GM23338 (cell line): Measurements from ENCODE around the gene ETAA1. TPM values are rescaled to one million over a fixed set of nuclear protein-coding genes. Genes with fewer than 3 reads are reported as not detected.

Source experiments
- ATAC-seq: fragments of 200-7000 bp; cut with Tn5 transposase; 3 replicates; pipeline ENCODE4 v1.9.1; 2020
- DNase-seq: peaks from one replicate; pipeline ENCODE4 v3.0.0-alpha.2; 2015; ENCODE audit warnings: low spot score
- H2AFZ ChIP-seq: fragments of 200-600 bp; sonication (generic); 2 replicates; pipeline ENCODE4 v1.8.0; 2016; ENCODE audit warnings: antibody characterized with exemption, mild to moderate bottlenecking, moderate library complexity
- H3F3A ChIP-seq: fragments of 200-600 bp; sonication (generic); replicated peaks from 2 replicates; pipeline ENCODE4 v1.8.0; 2017; ENCODE audit warnings: antibody characterized with exemption, mixed run types, low read depth
- H3K27ac ChIP-seq: fragments of 200-600 bp; sonication (generic); 2 replicates; pipeline ENCODE4 v1.6.1; 2016; ENCODE audit warnings: low read depth
- H3K27me3 ChIP-seq: fragments of 200-600 bp; sonication (generic); 2 replicates; pipeline ENCODE4 v1.8.0; 2016; ENCODE audit warnings: mild to moderate bottlenecking, mixed run types, moderate library complexity; ENCODE audit not compliant: insufficient read depth
- H3K36me3 ChIP-seq: fragments of 200-600 bp; sonication (generic); 2 replicates; pipeline ENCODE4 v1.8.0; 2016; ENCODE audit warnings: mild to moderate bottlenecking; ENCODE audit not compliant: insufficient read depth
- H3K4me1 ChIP-seq: fragments of 200-600 bp; sonication (generic); 2 replicates; pipeline ENCODE4 v1.8.0; 2016; ENCODE audit warnings: mild to moderate bottlenecking, moderate library complexity; ENCODE audit not compliant: insufficient read depth
- H3K4me2 ChIP-seq: fragments of 200-600 bp; sonication (generic); 2 replicates; pipeline ENCODE4 v1.7.1; 2017; ENCODE audit warnings: mixed run types
- H3K4me3 ChIP-seq: fragments of 200-600 bp; sonication (generic); 2 replicates; pipeline ENCODE4 v1.6.1; 2016; ENCODE audit warnings: mixed run types
- H3K79me2 ChIP-seq: fragments of 200-600 bp; sonication (generic); replicated peaks from 2 replicates; pipeline ENCODE4 v1.8.0; 2017; ENCODE audit warnings: mild to moderate bottlenecking; ENCODE audit not compliant: insufficient read depth
- H3K9me2 ChIP-seq: fragments of 200-600 bp; sonication (generic); 2 replicates; pipeline ENCODE4 v1.8.0; 2017; ENCODE audit not compliant: insufficient read depth
- H4K20me1 ChIP-seq: fragments of 200-600 bp; sonication (generic); replicated peaks from 2 replicates; pipeline ENCODE4 v1.8.0; 2017; ENCODE audit warnings: mild to moderate bottlenecking; ENCODE audit not compliant: insufficient read depth
- H3K27ac Mint-ChIP-seq: 2 replicates; pipeline ENCODE4 v1.8.0; 2020; ENCODE audit warnings: inconsistent platforms, mild to moderate bottlenecking, moderate library complexity, mixed read lengths
- H3K27me3 Mint-ChIP-seq: 3 replicates; pipeline ENCODE4 v1.8.0; 2022; ENCODE audit warnings: low read depth, mild to moderate bottlenecking, moderate library complexity, mixed read lengths, inconsistent platforms; ENCODE audit not compliant: insufficient read depth, poor library complexity
- H3K36me3 Mint-ChIP-seq: 3 replicates; pipeline ENCODE4 v1.8.0; 2021; ENCODE audit warnings: low read depth, mild to moderate bottlenecking, inconsistent platforms, moderate library complexity, mixed read lengths
- H3K4me1 Mint-ChIP-seq: 3 replicates; pipeline ENCODE4 v1.8.0; 2020; ENCODE audit warnings: mild to moderate bottlenecking, inconsistent platforms, mixed read lengths
- H3K4me3 Mint-ChIP-seq: 3 replicates; pipeline ENCODE4 v1.8.0; 2021; ENCODE audit warnings: moderate library complexity, mild to moderate bottlenecking, inconsistent platforms, mixed read lengths
- H3K9me3 Mint-ChIP-seq: 3 replicates; pipeline ENCODE4 v1.8.0; 2020; ENCODE audit warnings: moderate library complexity, mild to moderate bottlenecking, inconsistent platforms, mixed read lengths
- CREB1 ChIP-seq: fragments of 250-450 bp; sonication (Bioruptor Pico); IDR thresholded peaks from 2 replicates; pipeline ENCODE4 v1.5.0; 2020; ENCODE audit warnings: low read depth, mild to moderate bottlenecking, moderate library complexity
- ETS1 ChIP-seq: IDR thresholded peaks from 2 replicates; pipeline ENCODE4 v1.6.1; 2016; ENCODE audit warnings: antibody characterized with exemption
- EZH2 ChIP-seq: fragments of 200-600 bp; sonication (generic); IDR thresholded peaks from one replicate; pipeline ENCODE4 v1.8.0; 2017; ENCODE audit warnings: antibody characterized with exemption, mild to moderate bottlenecking, low read depth; ENCODE audit not compliant: unreplicated experiment
- POLR2AphosphoS5 ChIP-seq: IDR thresholded peaks from 2 replicates; pipeline ENCODE4 v1.6.1; 2016; ENCODE audit warnings: antibody characterized with exemption, low read depth
- STAT1 ChIP-seq: IDR thresholded peaks from one replicate; pipeline ENCODE4 v1.6.1; 2016; ENCODE audit warnings: antibody characterized with exemption; ENCODE audit not compliant: unreplicated experiment
- ZNF114 ChIP-seq: fragments of 250-450 bp; sonication (Bioruptor Pico); IDR thresholded peaks from 2 replicates; pipeline ENCODE4 v1.5.0; 2020; ENCODE audit warnings: mild to moderate bottlenecking, moderate library complexity
- polyA plus RNA-seq: library from polyadenylated mRNA; unstranded; fragments of >200 nt; fragmentation: Nextera tagmentation; extraction: Ambion mirVana; gene quantifications from 2 replicates; pipeline ENCODE4 v1.2.1, GENCODE V29; 2016
- total RNA-seq: library from RNA; depleted of rRNA; stranded (reverse); fragments of >200 nt; shearing (Covaris generic); gene quantifications from 2 replicates; pipeline ENCODE4 v1.2.3, GENCODE V29; 2014
- TF ChIP-seq, protein P1 (sequence below): fragments of 250-450 bp; sonication (Bioruptor Pico); IDR thresholded peaks from 2 replicates; pipeline ENCODE4 v1.5.0; 2020; ENCODE audit warnings: mild to moderate bottlenecking, moderate library complexity

Gene ETAA1
- total and polyA plus RNA-seq, 2 experiments from 2014 or later: 22.2 to 45.5 TPM

GRCh38 chr2:67446491-67446911, 49.4 kb downstream of the ETAA1 start:
- Mint-ChIP-seq H3K27me3 (peaks cover 2% of the 10 kb centered on the region), H3K27ac (no peak overlapping the region)

GRCh38 chr2:67448648-67449047, 51.5 kb downstream of the ETAA1 start:
- H3K27ac Mint-ChIP-seq: no peak overlapping the region
- H3K36me3 ChIP-seq: no peaks in the 10 kb centered on the region
- no peak for TF ChIP-seq ZNF114 (CRISPR knock-in tag)
- no peak for TF ChIP-seq ETS1
- no peak for TF ChIP-seq CREB1 (CRISPR knock-in tag)
- no peak for TF ChIP-seq EZH2
- TF ChIP-seq, protein P1, sequence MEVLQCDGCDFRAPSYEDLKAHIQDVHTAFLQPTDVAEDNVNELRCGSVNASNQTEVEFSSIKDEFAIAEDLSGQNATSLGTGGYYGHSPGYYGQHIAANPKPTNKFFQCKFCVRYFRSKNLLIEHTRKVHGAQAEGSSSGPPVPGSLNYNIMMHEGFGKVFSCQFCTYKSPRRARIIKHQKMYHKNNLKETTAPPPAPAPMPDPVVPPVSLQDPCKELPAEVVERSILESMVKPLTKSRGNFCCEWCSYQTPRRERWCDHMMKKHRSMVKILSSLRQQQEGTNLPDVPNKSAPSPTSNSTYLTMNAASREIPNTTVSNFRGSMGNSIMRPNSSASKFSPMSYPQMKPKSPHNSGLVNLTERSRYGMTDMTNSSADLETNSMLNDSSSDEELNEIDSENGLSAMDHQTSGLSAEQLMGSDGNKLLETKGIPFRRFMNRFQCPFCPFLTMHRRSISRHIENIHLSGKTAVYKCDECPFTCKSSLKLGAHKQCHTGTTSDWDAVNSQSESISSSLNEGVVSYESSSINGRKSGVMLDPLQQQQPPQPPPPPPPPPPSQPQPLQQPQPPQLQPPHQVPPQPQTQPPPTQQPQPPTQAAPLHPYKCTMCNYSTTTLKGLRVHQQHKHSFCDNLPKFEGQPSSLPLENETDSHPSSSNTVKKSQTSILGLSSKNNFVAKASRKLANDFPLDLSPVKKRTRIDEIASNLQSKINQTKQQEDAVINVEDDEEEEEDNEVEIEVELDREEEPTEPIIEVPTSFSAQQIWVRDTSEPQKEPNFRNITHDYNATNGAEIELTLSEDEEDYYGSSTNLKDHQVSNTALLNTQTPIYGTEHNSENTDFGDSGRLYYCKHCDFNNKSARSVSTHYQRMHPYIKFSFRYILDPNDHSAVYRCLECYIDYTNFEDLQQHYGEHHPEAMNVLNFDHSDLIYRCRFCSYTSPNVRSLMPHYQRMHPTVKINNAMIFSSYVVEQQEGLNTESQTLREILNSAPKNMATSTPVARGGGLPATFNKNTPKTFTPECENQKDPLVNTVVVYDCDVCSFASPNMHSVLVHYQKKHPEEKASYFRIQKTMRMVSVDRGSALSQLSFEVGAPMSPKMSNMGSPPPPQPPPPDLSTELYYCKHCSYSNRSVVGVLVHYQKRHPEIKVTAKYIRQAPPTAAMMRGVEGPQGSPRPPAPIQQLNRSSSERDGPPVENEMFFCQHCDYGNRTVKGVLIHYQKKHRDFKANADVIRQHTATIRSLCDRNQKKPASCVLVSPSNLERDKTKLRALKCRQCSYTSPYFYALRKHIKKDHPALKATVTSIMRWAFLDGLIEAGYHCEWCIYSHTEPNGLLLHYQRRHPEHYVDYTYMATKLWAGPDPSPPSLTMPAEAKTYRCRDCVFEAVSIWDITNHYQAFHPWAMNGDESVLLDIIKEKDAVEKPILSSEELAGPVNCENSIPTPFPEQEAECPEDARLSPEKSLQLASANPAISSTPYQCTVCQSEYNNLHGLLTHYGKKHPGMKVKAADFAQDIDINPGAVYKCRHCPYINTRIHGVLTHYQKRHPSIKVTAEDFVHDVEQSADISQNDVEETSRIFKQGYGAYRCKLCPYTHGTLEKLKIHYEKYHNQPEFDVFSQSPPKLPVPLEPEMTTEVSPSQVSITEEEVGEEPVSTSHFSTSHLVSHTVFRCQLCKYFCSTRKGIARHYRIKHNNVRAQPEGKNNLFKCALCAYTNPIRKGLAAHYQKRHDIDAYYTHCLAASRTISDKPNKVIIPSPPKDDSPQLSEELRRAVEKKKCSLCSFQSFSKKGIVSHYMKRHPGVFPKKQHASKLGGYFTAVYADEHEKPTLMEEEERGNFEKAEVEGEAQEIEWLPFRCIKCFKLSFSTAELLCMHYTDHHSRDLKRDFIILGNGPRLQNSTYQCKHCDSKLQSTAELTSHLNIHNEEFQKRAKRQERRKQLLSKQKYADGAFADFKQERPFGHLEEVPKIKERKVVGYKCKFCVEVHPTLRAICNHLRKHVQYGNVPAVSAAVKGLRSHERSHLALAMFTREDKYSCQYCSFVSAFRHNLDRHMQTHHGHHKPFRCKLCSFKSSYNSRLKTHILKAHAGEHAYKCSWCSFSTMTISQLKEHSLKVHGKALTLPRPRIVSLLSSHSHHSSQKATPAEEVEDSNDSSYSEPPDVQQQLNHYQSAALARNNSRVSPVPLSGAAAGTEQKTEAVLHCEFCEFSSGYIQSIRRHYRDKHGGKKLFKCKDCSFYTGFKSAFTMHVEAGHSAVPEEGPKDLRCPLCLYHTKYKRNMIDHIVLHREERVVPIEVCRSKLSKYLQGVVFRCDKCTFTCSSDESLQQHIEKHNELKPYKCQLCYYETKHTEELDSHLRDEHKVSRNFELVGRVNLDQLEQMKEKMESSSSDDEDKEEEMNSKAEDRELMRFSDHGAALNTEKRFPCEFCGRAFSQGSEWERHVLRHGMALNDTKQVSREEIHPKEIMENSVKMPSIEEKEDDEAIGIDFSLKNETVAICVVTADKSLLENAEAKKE (CRISPR knock-in tag): no peak
- TF ChIP-seq STAT1: no peak
- TF ChIP-seq POLR2AphosphoS5: no peak
- no peak overlapping the region for H3K4me2 ChIP-seq
- no peaks in the 10 kb centered on the region for H3K4me1 ChIP-seq
- H3K4me1 Mint-ChIP-seq: no peaks in the 10 kb centered on the region; the same call in 2 of the 3 replicates
- DNase-seq (no peak), ATAC-seq (no peak)
- no peaks in the 10 kb centered on the region for H3K36me3 Mint-ChIP-seq
- no peak overlapping the region for H3K27ac ChIP-seq
- H2AFZ ChIP-seq: no peak overlapping the region; the same call in 1 of the 2 replicates
- H3K27me3 ChIP-seq: no peaks in the 10 kb centered on the region
- H3K27me3 Mint-ChIP-seq: peaks cover 2% of the 10 kb centered on the region
- no peaks in the 10 kb centered on the region for H3F3A ChIP-seq
- H4K20me1 ChIP-seq: no peaks in the 10 kb centered on the region
- H3K4me3 ChIP-seq: no peak overlapping the region
- no peaks in the 10 kb centered on the region for H3K9me3 Mint-ChIP-seq
- H3K79me2 ChIP-seq: no peaks in the 10 kb centered on the region
- no peak overlapping the region for H3K4me3 Mint-ChIP-seq
- peaks cover 5% of the 10 kb centered on the region; the same call in 1 of the 2 replicates for H3K9me2 ChIP-seq

More at GRCh38 chr2:67446491-67446911, 49.4 kb downstream of the ETAA1 start:
- ATAC-seq: no peak
- no peaks in the 10 kb centered on the region for H3K36me3 Mint-ChIP-seq
- no peaks in the 10 kb centered on the region; the same call in 2 of the 3 replicates for H3K4me1 Mint-ChIP-seq
- TF ChIP-seq ZNF114 (CRISPR knock-in tag): no peak
- no peak overlapping the region for H3K4me3 Mint-ChIP-seq
- no peak overlapping the region for H3K4me3 ChIP-seq
- no peaks in the 10 kb centered on the region for H3F3A ChIP-seq
- peaks cover 7% of the 10 kb centered on the region; the same call in 1 of the 2 replicates for H3K9me2 ChIP-seq
- H2AFZ ChIP-seq: peak overlapping the region; percentile 12; the same call in 1 of the 2 replicates
- H3K36me3 ChIP-seq: no peaks in the 10 kb centered on the region
- no peak overlapping the region for H3K4me2 ChIP-seq
- no peaks in the 10 kb centered on the region for H3K9me3 Mint-ChIP-seq
- no peaks in the 10 kb centered on the region for H3K4me1 ChIP-seq
- DNase-seq: no peak
- no peaks in the 10 kb centered on the region for H4K20me1 ChIP-seq
- no peak overlapping the region for H3K27ac ChIP-seq
- H3K27me3 ChIP-seq: no peaks in the 10 kb centered on the region
- H3K79me2 ChIP-seq: no peaks in the 10 kb centered on the region
